Choroid plexus epithelial cell (primary cell): ENCODE results near the gene LRRC43.

Experiments used
- DNase-seq: peaks from one replicate; pipeline ENCODE4 v3.0.0-alpha.2; 2010; ENCODE audit warnings: low read depth
- H3K4me3 ChIP-seq: 2 replicates; pipeline ENCODE4 v1.5.1; 2011; ENCODE audit warnings: low read depth, mild to moderate bottlenecking, control low read depth, low read length, moderate library complexity
- CTCF ChIP-seq: conservative IDR thresholded peaks from 2 replicates; pipeline ENCODE4 v1.5.1; 2011; ENCODE audit warnings: low read depth, mild to moderate bottlenecking, control low read depth, inconsistent platforms, low read length, moderate library complexity

Gene LRRC43

GRCh38 chr12:122250536-122250935, 67.6 kb downstream of the LRRC43 start:
- H3K4me3 ChIP-seq, result no peak overlapping the region
- DNase-seq, result no peak
- TF ChIP-seq CTCF, result no peak
